ENCODE data around the gene FGFR4. TPM values are rescaled to one million over a fixed set of nuclear protein-coding genes. Genes with fewer than 3 reads are reported as not detected.

The FGFR4 gene
- total RNA-seq, 1 donor from 2014 or later, result 1.4 TPM

- no peak for DNase-seq (ENCODE audit: low spot score)
Observed at GRCh38 chr5:177131352-177132135, 44.8 kb downstream of the FGFR4 start.

GRCh38 chr5:177132136-177133095, 45.7 kb downstream of the FGFR4 start:
- peak; percentile 64 for DNase-seq (ENCODE audit: low spot score)

GRCh38 chr5:177133096-177133852, 46.6 kb downstream of the FGFR4 start, which contains the start of gene NSD1:
Gene NSD1 (plus strand): TSS chr5:177133773. CDS start chr5:177135104, 1,331 bp downstream.
- peak; percentile 96 for DNase-seq (ENCODE audit: low spot score)

- peak; percentile 64 for DNase-seq (ENCODE audit: low spot score)
Observed at GRCh38 chr5:177133853-177134696, 47.4 kb downstream of the FGFR4 start.

GRCh38 chr5:177134697-177135225, 48.0 kb downstream of the FGFR4 start:
- DNase-seq (ENCODE audit: low spot score), result no peak

- no peak for DNase-seq (ENCODE audit: low spot score)
Observed at GRCh38 chr5:177140312-177140711, 53.6 kb downstream of the FGFR4 start.

- DNase-seq (ENCODE audit: low spot score), result no peak
Observed at GRCh38 chr5:177141496-177141895, 54.8 kb downstream of the FGFR4 start.

GRCh38 chr5:177142098-177142611, 55.4 kb downstream of the FGFR4 start:
- peak; percentile 59 for DNase-seq (ENCODE audit: low spot score)

GRCh38 chr5:177142778-177143177, 56.1 kb downstream of the FGFR4 start:
- no peak for DNase-seq (ENCODE audit: low spot score)

- no peak for DNase-seq (ENCODE audit: low spot score)
Observed at GRCh38 chr5:177146891-177147638, 60.4 kb downstream of the FGFR4 start.

Other genes with a start within 250 kb of the FGFR4 start
- gene HK3, start 187.6 kb upstream of the FGFR4 start, total RNA-seq (ENCODE audit: insufficient read depth, low replicate concordance), result 4.6 TPM
- gene UIMC1, start 80.1 kb upstream of the FGFR4 start, total RNA-seq (ENCODE audit: insufficient read depth, low replicate concordance), result 38.5 TPM
- gene ZNF346, start 64.2 kb upstream of the FGFR4 start, total RNA-seq (ENCODE audit: insufficient read depth, low replicate concordance), result 13.0 TPM
- gene NSD1, start 46.9 kb downstream of the FGFR4 start, total RNA-seq (ENCODE audit: insufficient read depth, low replicate concordance), result 45.7 TPM
- 31.5 TPM for gene RAB24, start 216.8 kb downstream of the FGFR4 start, total RNA-seq (ENCODE audit: insufficient read depth, low replicate concordance)
- 55.4 TPM for gene PRELID1, start 216.9 kb downstream of the FGFR4 start, total RNA-seq (ENCODE audit: insufficient read depth, low replicate concordance)
- gene MXD3, start 225.0 kb downstream of the FGFR4 start, total RNA-seq (ENCODE audit: insufficient read depth, low replicate concordance), result 3.6 TPM